Tibial nerve (tissue), 4 donors: ENCODE data around the gene LONRF3. TPM values are rescaled to one million over a fixed set of nuclear protein-coding genes. Genes with fewer than 3 reads are reported as not detected.

Experiments
- DNase-seq, 2 donors: peaks; one replicate each; pipeline ENCODE4 v3.0.0-alpha.2; 2019; ENCODE audit warnings: low spot score in 2 of 2
- H3K27ac ChIP-seq, 4 donors: fragments of 200-600 bp; sonication (generic) in 3 of 4; one replicate each; pipeline ENCODE4 v1.5.1; 2017 to 2019; ENCODE audit warnings: mild to moderate bottlenecking in 1 of 4
- H3K27me3 ChIP-seq, 2 donors: fragments of 200-600 bp; sonication (generic) in 1 of 2; one replicate each; pipeline versions ENCODE4 v1.5.1 to v1.6.0; 2017 to 2019
- H3K36me3 ChIP-seq, 3 donors: fragments of 200-600 bp; sonication (generic); one replicate each; pipeline ENCODE4 v1.5.1; 2018 to 2019
- H3K4me1 ChIP-seq, 4 donors: fragments of 200-600 bp; sonication (generic) in 3 of 4; one replicate each; pipeline ENCODE4 v1.5.1; 2017 to 2019
- H3K4me3 ChIP-seq, 4 donors: fragments of 200-600 bp; sonication (generic) in 3 of 4; one replicate each; pipeline ENCODE4 v1.5.1; 2017 to 2019; ENCODE audit warnings: mild to moderate bottlenecking in 1 of 4, moderate library complexity in 1 of 4
- H3K9me3 ChIP-seq, 4 donors: fragments of 200-600 bp; sonication (generic) in 3 of 4; one replicate each; pipeline ENCODE4 v1.5.1; 2017 to 2019
- EP300 ChIP-seq, 2 donors: sonication (generic); formaldehyde crosslinking; IDR thresholded peaks; one replicate each; pipeline ENCODE4 v1.6.1; 2017; ENCODE audit warnings: antibody characterized with exemption in 2 of 2, mild to moderate bottlenecking in 1 of 2
- POLR2A ChIP-seq, 2 donors: fragments of 450-650 bp; IDR thresholded peaks; one replicate each; pipeline ENCODE4 v1.6.1; 2017; ENCODE audit warnings: antibody characterized with exemption in 2 of 2, mild to moderate bottlenecking in 2 of 2, moderate library complexity in 2 of 2
- WGBS, 2 donors: methylation state at CpG; one replicate each; pipeline ENCODE4 v1.1.5; 2018; 5-methylcytosine and 5-hydroxymethylcytosine counted together
- total RNA-seq, 4 donors: library from RNA; depleted of rRNA; stranded (reverse); fragments of >200 nt; gene quantifications; one replicate each; pipeline ENCODE4 v1.1.0, GENCODE V29; 2016
- TF ChIP-seq, protein P1 (sequence below), 5 experiments: fragments of 200-600 bp in 3 of 5; fragments of 450-650 bp in 2 of 5; sonication (generic) in 3 of 5; IDR thresholded peaks; one replicate each; pipeline ENCODE4 v1.5.1; 2016 to 2019; ENCODE audit warnings: antibody characterized with exemption in 5 of 5, mild to moderate bottlenecking in 3 of 5, moderate library complexity in 2 of 5

The LONRF3 gene
- 10 to 100 TPM; 12.2 to 20.4 (median 19.2) TPM for total RNA-seq

GRCh38 chrX:118974088-118974907 is at the start of gene LONRF3:
Gene LONRF3, plus strand, starts transcription at chrX:118974618. Its CDS starts 163 bp downstream, at chrX:118974781.
- peak within 1 kb of the TSS in 3 of 4 donors; percentile 73 to 83 (median 73) for H3K27ac ChIP-seq
- peaks cover 0 to 24% of the 10 kb centered on the region in 2 donors for H3K27me3 ChIP-seq
- H3K9me3 ChIP-seq, result no peaks in the 10 kb centered on the region
- no peaks in the 10 kb centered on the region for H3K36me3 ChIP-seq
- 3 to 40% methylated on average over 11 to 45 of the region's 45 CpGs for WGBS, 2 donors
- TF ChIP-seq, protein P1, sequence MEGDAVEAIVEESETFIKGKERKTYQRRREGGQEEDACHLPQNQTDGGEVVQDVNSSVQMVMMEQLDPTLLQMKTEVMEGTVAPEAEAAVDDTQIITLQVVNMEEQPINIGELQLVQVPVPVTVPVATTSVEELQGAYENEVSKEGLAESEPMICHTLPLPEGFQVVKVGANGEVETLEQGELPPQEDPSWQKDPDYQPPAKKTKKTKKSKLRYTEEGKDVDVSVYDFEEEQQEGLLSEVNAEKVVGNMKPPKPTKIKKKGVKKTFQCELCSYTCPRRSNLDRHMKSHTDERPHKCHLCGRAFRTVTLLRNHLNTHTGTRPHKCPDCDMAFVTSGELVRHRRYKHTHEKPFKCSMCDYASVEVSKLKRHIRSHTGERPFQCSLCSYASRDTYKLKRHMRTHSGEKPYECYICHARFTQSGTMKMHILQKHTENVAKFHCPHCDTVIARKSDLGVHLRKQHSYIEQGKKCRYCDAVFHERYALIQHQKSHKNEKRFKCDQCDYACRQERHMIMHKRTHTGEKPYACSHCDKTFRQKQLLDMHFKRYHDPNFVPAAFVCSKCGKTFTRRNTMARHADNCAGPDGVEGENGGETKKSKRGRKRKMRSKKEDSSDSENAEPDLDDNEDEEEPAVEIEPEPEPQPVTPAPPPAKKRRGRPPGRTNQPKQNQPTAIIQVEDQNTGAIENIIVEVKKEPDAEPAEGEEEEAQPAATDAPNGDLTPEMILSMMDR (IDR thresholded peaks at IDR 0.05), result no peak
- peak; percentile 45 to 71 for TF ChIP-seq POLR2A (IDR thresholded peaks at IDR 0.05)
- TF ChIP-seq EP300 (IDR thresholded peaks at IDR 0.05), result peak in 1 of 2 donors; percentile 90
- H3K4me1 ChIP-seq, result peaks cover 0 to 12% (median 0%) of the 10 kb centered on the region in 4 donors
- H3K4me3 ChIP-seq, result peak within 1 kb of the TSS; percentile 38 to 66 (median 50)
- peak; percentile 72 to 84 for DNase-seq

DNA sequence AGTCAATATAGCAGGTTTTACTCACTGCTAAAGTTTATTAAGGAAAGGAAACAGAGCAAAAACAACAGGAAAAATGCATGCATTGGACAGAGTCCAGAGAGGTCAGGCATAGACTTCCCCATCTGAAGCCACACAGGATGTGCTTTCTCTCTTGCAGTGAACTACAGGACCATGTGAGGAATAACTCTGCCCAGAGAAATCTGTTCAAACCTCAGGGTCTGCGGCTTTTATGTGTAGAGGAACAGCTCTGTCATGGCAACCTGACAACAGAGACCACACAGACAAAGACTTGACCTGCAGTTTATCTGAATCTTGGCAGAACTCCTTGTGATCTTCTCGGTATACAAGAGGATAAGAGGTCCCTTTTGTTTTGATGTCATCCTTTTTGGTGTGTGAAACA is 46.3 kb upstream of the LONRF3 start:
- H3K4me1 ChIP-seq, result no peaks in the 10 kb centered on the region
- TF ChIP-seq, protein P1 (IDR thresholded peaks at IDR 0.05), result no peak
- TF ChIP-seq EP300 (IDR thresholded peaks at IDR 0.05), result no peak
- no peak for TF ChIP-seq POLR2A (IDR thresholded peaks at IDR 0.05)
- no peak for DNase-seq
- no peak overlapping the region for H3K4me3 ChIP-seq
- 27 to 36% methylated on average over 2 of the region's 2 CpGs for WGBS, 2 donors
- H3K9me3 ChIP-seq, result no peaks in the 10 kb centered on the region
- no peaks in the 10 kb centered on the region for H3K27me3 ChIP-seq
- H3K36me3 ChIP-seq, result no peaks in the 10 kb centered on the region
- no peak overlapping the region for H3K27ac ChIP-seq

- no peak overlapping the region for H3K27ac ChIP-seq
- no peaks in the 10 kb centered on the region for H3K4me1 ChIP-seq
- H3K36me3 ChIP-seq, result no peaks in the 10 kb centered on the region
- no peak overlapping the region for H3K4me3 ChIP-seq
- no peaks in the 10 kb centered on the region for H3K27me3 ChIP-seq
- no peaks in the 10 kb centered on the region for H3K9me3 ChIP-seq
- 91 to 100% methylated on average over 1 of the region's 1 CpG for WGBS, 2 donors
- no peak for DNase-seq
- no peak for TF ChIP-seq EP300 (IDR thresholded peaks at IDR 0.05)
- no peak for TF ChIP-seq POLR2A (IDR thresholded peaks at IDR 0.05)
- TF ChIP-seq, protein P1 (IDR thresholded peaks at IDR 0.05), result no peak
These were observed 39.1 kb upstream of the LONRF3 start for GRCh38 chrX:118935352-118935751.

DNA sequence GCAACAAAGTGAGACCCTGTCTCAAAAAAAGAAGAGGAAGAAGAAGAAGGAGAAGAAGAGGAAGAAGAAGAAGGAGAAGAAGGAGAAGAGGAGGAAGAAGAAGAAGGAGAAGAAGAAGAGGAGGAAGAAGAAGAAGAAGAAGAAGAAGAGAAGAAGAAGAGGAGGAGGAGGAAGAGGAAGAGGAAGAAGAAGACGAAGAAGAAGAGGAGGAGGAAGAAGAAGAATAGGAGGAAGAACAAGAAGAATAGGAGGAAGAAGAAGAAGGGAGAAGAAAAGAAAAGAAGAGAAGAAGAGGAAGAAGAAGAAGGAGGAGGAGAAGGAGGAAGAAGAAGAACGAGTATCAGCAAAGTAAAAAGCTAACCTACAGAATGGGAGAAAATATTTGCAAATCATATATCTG is 33.3 kb upstream of the LONRF3 start:
- TF ChIP-seq EP300 (IDR thresholded peaks at IDR 0.05) (no peak), POLR2A (IDR thresholded peaks at IDR 0.05) (no peak)
- TF ChIP-seq, protein P1 (IDR thresholded peaks at IDR 0.05), result no peak
- 71% methylated on average over 2 of the region's 2 CpGs for WGBS, 2 donors

GRCh38 chrX:118943102-118943501 is 31.3 kb upstream of the LONRF3 start:
- H3K4me3 ChIP-seq, result no peak overlapping the region

More for the DNA sequence above, 33.3 kb upstream of the LONRF3 start:
- Histone ChIP-seq H3K27ac (no peak overlapping the region), H3K9me3 (no peaks in the 10 kb centered on the region), H3K4me1 (no peaks in the 10 kb centered on the region), H3K27me3 (no peaks in the 10 kb centered on the region), H3K36me3 (no peaks in the 10 kb centered on the region), H3K4me3 (no peak overlapping the region)
- DNase-seq, result no peak

More at GRCh38 chrX:118943102-118943501, 31.3 kb upstream of the LONRF3 start:
- 43 to 62% methylated on average over 2 of the region's 2 CpGs for WGBS, 2 donors
- TF ChIP-seq EP300 (IDR thresholded peaks at IDR 0.05), result no peak
- TF ChIP-seq, protein P1 (IDR thresholded peaks at IDR 0.05), result no peak
- no peak overlapping the region for H3K27ac ChIP-seq
- no peaks in the 10 kb centered on the region for H3K4me1 ChIP-seq
- no peaks in the 10 kb centered on the region for H3K9me3 ChIP-seq
- peaks cover 0 to under 1% of the 10 kb centered on the region in 2 donors for H3K27me3 ChIP-seq
- no peak for DNase-seq
- no peaks in the 10 kb centered on the region for H3K36me3 ChIP-seq
